Heart right ventricle (tissue), 16 donors: ENCODE measurements around the gene BMF. TPM values are rescaled to one million over a fixed set of nuclear protein-coding genes. Genes with fewer than 3 reads are reported as not detected.
A peak's percentile ranks its signal among the peaks of the same experiment; 100 is the strongest.

Experiments
- ATAC-seq, 8 donors: fragments of 200-7000 bp; cut with Tn5 transposase; one replicate each; pipeline ENCODE4 v1.9.1; 2020; ENCODE audit warnings: mild to moderate bottlenecking in 8 of 8, moderate library complexity in 8 of 8, moderate number of reproducible peaks in 1 of 8
- DNase-seq, 2 donors: peaks; one replicate each; pipeline ENCODE4 v3.0.0-alpha.2; 2020
- H3K27ac ChIP-seq, 10 donors: fragments of 200-600 bp; sonication (generic) in 2 of 10; one replicate each; pipeline versions ENCODE4 v1.5.0 to v1.8.0; 2020 to 2022; ENCODE audit warnings: mild to moderate bottlenecking in 3 of 10
- H3K27me3 ChIP-seq, 7 donors: fragments of 200-600 bp; one replicate each; pipeline ENCODE4 v1.8.0; 2021 to 2022; ENCODE audit warnings: mild to moderate bottlenecking in 2 of 7
- H3K36me3 ChIP-seq, 9 donors: fragments of 200-600 bp; sonication (generic) in 1 of 9; one replicate each; pipeline versions ENCODE4 v1.5.0 to v1.8.0; 2020 to 2022; ENCODE audit warnings: mild to moderate bottlenecking in 2 of 9
- H3K4me1 ChIP-seq, 9 donors: fragments of 200-600 bp; sonication (generic) in 1 of 9; one replicate each; pipeline versions ENCODE4 v1.5.0 to v1.8.0; 2020 to 2022; ENCODE audit warnings: mild to moderate bottlenecking in 4 of 9
- H3K4me3 ChIP-seq, 10 donors: fragments of 200-600 bp; sonication (generic) in 2 of 10; one replicate each; pipeline versions ENCODE4 v1.5.0 to v1.8.0; 2020 to 2022; ENCODE audit warnings: mild to moderate bottlenecking in 7 of 10, moderate library complexity in 2 of 10
- H3K9me3 ChIP-seq, 11 donors: fragments of 200-600 bp in 10 of 11; sonication (generic) in 2 of 11; one replicate each; pipeline versions ENCODE4 v1.5.0 to v1.8.0; 2013 to 2022; ENCODE audit warnings: mild to moderate bottlenecking in 2 of 11, control low read depth in 1 of 11, moderate library complexity in 1 of 11
- CTCF ChIP-seq, 9 donors: fragments of 200-600 bp; sonication (generic) in 2 of 9; IDR thresholded peaks; one replicate each; pipeline versions ENCODE4 v1.5.0 to v1.8.0; 2021 to 2022; ENCODE audit warnings: antibody characterized with exemption in 9 of 9, mild to moderate bottlenecking in 5 of 9, moderate library complexity in 1 of 9
- WGBS, 2 donors: extraction: QIAGEN DNeasy Blood & Tissue Kit; methylation state at CpG; one replicate each; pipeline ENCODE4 v1.1.7; 2013; ENCODE audit warnings: inconsistent platforms in 1 of 2; 5-methylcytosine and 5-hydroxymethylcytosine counted together
- intact Hi-C, 10 donors: fragments of 100-400 bp; cut with DNase I; formaldehyde crosslinking; loops; one replicate each; pipeline versions ENCODE4 v1.11.1 to v1.14.2; 2022
- polyA plus RNA-seq, 2 donors: library from polyadenylated mRNA; stranded (reverse); fragments of 200-250 nt; gene quantifications; one replicate each; pipeline ENCODE4 v1.2.3, GENCODE V29; 2013
- total RNA-seq, 10 donors: library from RNA; stranded (reverse); fragmentation: NEBNext Ultra II Directional in 3 of 10; extraction: Animal tissue kit (Norgen Biotek cat#: 25700) in 3 of 10; gene quantifications; one replicate each; pipeline versions ENCODE4 v1.2.1 to v1.2.4, GENCODE V29; 2021 to 2023
- donor health status: Arrhythmogenic right ventricular cardiomyopathy.
- donor health status: ischemic (EF 13 %, LVEDD 7.1; RV severe dilation, severe dysfunction).
- donor health status: healthy with polysubstance abuse.
- donor health status: DM: no; HTN: yes; CAD: no.
- donor health status: DM: no; HTN: no; CAD: no.
- donor health status: ischemic (EF 25% LVEDD 6.9; RV normal size, moderate dysfunction).
- donor health status: ischemic (EF 25% LVEDD 5.7; RV mildly dilated, moderate dysfunction).
- donor health status: healthy.
- donor health status: DM: yes; HTN: yes; CAD: no.
- donor health status: Ischemic cardiomyopathy.
- donor health status: ischemic (EF 35%, LVEDD 5.7; RV mildly dilated, moderate dysfunction).
- donor health status: nonischemic (EF 11% LVEDD 7.7; RV severe dilation, severe dysfunction).
- donor health status: DM: yes; HTN: yes; CAD: no.
- donor health status: PGD.
- donor health status: ischemic (EF 29% LVEDD 5.4; RV normal size, mild dysfunction).
- donor health status: nonischemic (EF 23%, LVEDD 6.1; RV moderate dilation, normal function).

Gene BMF
- total and polyA plus RNA-seq, 12 donors, result 0.92 to 10.2 (median 3.0) TPM

GRCh38 chr15:40096094-40096891 is 12.4 kb downstream of the BMF start:
- Histone ChIP-seq H3K4me1 (peaks cover 34 to 95% (median 72%) of the 10 kb centered on the region in 9 donors), H3K4me3 (no peak overlapping the region), H3K27me3 (no peaks in the 10 kb centered on the region), H3K9me3 (no peaks in the 10 kb centered on the region), H3K27ac (peak overlapping the region in 2 of 10 donors; percentile 2 to 33), H3K36me3 (peaks cover 0 to 7% (median 0%) of the 10 kb centered on the region in 9 donors)
- intact Hi-C loops, result no loop called here
- DNase-seq, result no peak
- WGBS, 2 donors, result 78 to 81% methylated on average over 8 of the region's 8 CpGs
- TF ChIP-seq CTCF (IDR thresholded peaks at IDR 0.05), result no peak
- ATAC-seq, result no peak

- H3K27ac ChIP-seq, result peak overlapping the region in 3 of 10 donors; percentile 2 to 52 (median 33)
- no peaks in the 10 kb centered on the region for H3K9me3 ChIP-seq
- ATAC-seq (no peak), DNase-seq (no peak)
- 58 to 65% methylated on average over 8 to 9 of the region's 9 CpGs for WGBS, 2 donors
- TF ChIP-seq CTCF (IDR thresholded peaks at IDR 0.05), result no peak
- peaks cover 0 to 14% (median 0%) of the 10 kb centered on the region in 9 donors for H3K36me3 ChIP-seq
- peaks cover 34 to 93% (median 69%) of the 10 kb centered on the region in 9 donors for H3K4me1 ChIP-seq
- no peak overlapping the region for H3K4me3 ChIP-seq
- intact Hi-C loops, result no loop called here
- no peaks in the 10 kb centered on the region for H3K27me3 ChIP-seq
These were observed 13.1 kb downstream of the BMF start for GRCh38 chr15:40095371-40096093.

- no peak overlapping the region for H3K4me3 ChIP-seq
- peak overlapping the region in 1 of 10 donors; percentile 33 for H3K27ac ChIP-seq
- H3K4me1 ChIP-seq, result peaks cover 28 to 93% (median 64%) of the 10 kb centered on the region in 9 donors
- no peak for TF ChIP-seq CTCF (IDR thresholded peaks at IDR 0.05)
- peaks cover 0 to 23% (median 0%) of the 10 kb centered on the region in 9 donors for H3K36me3 ChIP-seq
- WGBS, 2 donors, result 97 to 99% methylated on average over 4 of the region's 4 CpGs
- H3K9me3 ChIP-seq, result no peaks in the 10 kb centered on the region
- H3K27me3 ChIP-seq, result no peaks in the 10 kb centered on the region
- intact Hi-C loops, result no loop called here
- ATAC-seq (no peak), DNase-seq (no peak)
These were observed 14.5 kb downstream of the BMF start for GRCh38 chr15:40094156-40094555.

- Histone ChIP-seq H3K27me3 (no peaks in the 10 kb centered on the region), H3K4me3 (no peak overlapping the region), H3K9me3 (no peaks in the 10 kb centered on the region), H3K4me1 (peaks cover 23 to 93% (median 64%) of the 10 kb centered on the region in 9 donors), H3K27ac (peak overlapping the region; percentile 63 to 87 (median 77)), H3K36me3 (peaks cover 0 to 23% (median 0%) of the 10 kb centered on the region in 9 donors)
- TF ChIP-seq CTCF (IDR thresholded peaks at IDR 0.05), result no peak
- WGBS, 2 donors, result 46 to 53% methylated on average over 20 of the region's 20 CpGs
- peak in 3 of 8 donors; percentile 2 to 18 (median 11) for ATAC-seq
- no peak for DNase-seq
- intact Hi-C loops, result no loop called here
These were observed 15.5 kb downstream of the BMF start for GRCh38 chr15:40092979-40093869.
